ENCODE results near the gene KRT34.
"Not testable (repeated sequence)": the region's sequence is repeated elsewhere in the genome, so short reads cannot be mapped to it uniquely, and the experiment has no call there.

KRT34 gene

GRCh38 chr17:41404024-41404671 is 22.0 kb upstream of the KRT34 start:
- no peak for DNase-seq

DNA sequence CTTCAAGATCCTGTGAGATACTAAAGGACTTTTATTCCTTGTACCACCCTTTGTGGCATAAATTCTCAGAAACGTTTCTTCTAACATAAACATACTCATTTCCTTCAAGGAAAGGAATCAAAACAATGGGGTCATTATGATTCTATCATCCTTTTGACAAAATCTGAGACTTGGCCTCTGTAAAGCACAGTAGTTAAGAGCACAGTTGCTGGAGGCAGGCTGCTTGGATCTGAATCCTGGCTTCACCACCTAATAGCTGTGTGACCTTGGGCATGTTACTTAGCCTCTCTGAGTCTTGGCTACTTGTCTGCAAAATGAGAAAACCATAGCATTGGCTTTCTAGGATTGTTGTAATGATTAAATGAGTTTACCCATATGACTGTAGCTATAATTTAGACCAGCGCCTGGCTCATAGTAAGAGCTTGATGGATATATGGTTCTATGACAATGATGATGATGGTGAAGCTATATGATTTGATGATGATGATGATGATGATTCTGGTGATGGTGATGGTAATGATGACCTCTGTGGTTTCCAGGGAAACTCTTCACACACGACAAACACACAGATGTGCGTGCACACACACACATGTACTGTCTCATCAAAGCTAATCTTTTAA is 21.4 kb upstream of the KRT34 start:
- no peak for DNase-seq

DNA sequence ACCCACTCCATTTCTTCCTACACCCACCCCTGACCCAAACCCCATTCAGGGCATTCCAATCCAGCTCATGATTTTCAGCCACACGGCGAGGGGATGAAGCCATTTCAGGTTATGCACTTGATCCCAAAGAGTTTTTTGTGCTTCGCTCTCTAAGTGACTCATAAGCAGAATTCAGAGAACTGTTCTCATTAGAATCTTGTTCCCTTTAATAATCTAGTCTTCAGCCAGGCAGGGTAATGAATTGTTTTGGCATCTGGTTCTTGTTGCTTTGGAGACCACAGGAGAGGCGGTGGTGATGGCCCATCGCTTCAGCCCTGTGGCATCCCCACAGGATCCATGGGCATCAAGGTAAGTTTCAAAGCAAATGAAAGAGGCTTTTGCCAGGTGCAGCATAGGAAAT is 20.1 kb upstream of the KRT34 start:
- no peak for DNase-seq

- DNase-seq = no peak
These were observed 15.0 kb upstream of the KRT34 start, which contains the start of gene KRT31 for GRCh38 chr17:41396996-41397660. KRT31 (minus strand) TSS chr17:41397608; CDS start chr17:41397539, 69 bp downstream.

DNA sequence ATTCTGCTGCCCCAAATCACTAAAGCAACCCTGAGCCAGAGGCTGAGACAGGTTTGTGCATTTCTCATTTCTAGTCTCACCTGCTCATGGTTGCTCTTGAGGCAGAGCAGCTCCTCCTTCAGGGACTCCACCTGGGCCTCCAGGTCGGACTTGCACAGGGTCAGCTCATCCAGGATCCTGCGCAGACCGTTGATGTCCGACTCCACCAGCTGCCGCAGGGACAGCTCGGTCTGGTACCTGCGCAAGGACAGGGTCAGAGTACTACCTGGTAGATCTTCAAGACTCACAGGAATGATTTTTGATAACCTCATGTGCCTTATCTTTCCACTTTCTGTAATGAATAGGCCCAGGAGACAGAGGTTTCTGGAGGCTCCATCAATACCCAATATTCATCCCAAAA is 14.2 kb upstream of the KRT34 start:
- no peak for DNase-seq

GRCh38 chr17:41395611-41396010 is 13.5 kb upstream of the KRT34 start:
- no peak for DNase-seq

- DNase-seq = not testable (repeated sequence)
These were observed 12.9 kb upstream of the KRT34 start for GRCh38 chr17:41395044-41395443.

DNA sequence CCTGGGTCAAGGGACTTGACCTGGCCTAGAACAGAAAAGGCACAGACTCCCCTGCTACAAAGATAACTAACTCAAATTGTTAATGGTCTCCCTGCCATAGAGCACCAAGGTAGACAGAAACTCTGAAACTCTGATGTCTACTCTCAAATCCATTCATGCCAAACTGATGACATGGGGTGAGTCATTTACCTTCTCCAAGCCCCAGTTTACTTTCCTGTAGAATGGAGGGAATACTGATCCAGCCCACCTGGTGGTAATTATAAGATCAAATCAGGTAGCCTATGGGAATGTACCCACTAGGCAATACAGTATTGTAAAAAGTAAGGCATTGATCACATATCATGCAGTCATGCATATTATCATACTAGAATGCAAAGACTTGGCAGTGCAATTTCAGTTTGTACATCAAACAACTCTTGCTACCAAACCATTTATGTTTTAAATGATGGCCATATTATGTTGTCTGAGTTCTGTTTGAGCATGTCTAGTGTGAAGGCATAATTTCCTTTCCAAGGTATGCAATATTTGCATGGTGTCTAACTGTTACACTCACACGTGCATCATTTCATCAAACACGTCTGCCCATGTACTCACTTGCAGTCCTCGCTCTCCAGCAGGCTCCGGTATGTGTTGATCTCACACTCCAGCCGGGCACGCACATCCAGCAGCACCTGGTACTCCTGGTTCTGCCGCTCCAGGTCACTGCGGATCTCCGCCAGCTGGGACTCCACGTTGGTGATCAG is 12.3 kb upstream of the KRT34 start:
- DNase-seq = no peak

GRCh38 chr17:41393826-41394225 is 11.7 kb upstream of the KRT34 start:
- no peak for DNase-seq

DNA sequence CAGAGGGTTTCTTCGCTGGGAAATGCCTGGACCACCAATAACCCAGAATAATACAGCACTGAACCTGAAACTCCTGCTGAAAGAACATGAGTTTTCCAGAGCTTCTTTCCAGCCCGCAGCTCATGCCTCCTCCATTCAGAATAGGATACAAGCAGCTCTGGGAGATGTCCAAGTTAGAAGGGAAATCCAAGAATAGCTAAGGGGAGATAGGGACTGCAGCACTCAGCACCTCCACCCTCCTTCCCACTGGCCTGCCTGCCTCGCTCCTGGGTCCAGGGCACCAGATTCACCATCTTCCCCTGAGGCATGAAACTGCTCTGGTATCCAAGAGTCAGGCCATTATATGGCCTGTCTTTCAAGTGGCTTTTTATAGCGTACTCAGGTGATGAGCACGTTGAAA is 11.2 kb upstream of the KRT34 start:
- no peak for DNase-seq

GRCh38 chr17:41392278-41392677 is 10.2 kb upstream of the KRT34 start:
- no peak for DNase-seq

- DNase-seq = no peak
These were observed 9.4 kb upstream of the KRT34 start for GRCh38 chr17:41391535-41391934.

DNA sequence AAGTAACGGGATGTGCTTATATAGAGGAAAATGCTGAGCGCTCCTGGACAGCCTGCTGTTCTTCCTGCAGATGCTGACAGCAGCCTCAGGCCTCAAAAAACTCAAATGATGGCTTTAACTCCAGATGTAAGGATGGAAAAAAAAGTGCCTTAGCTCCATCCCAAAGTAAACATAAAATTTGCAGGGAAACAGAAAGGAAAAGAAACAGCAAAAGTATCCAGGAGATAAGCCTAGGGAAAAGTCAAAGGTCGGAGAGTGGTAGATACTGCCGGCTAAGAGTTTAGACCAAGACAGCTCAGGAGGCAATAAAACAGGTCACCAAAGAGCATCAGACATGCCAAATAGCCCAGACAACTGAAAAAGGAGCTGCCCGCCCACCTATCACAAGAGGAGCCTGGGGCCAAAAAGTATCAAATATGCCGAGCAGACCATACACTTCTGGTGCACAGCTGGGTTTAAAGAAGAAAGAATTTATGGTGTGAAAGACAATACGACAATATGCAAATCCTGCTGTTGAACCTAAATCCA is 8.4 kb upstream of the KRT34 start:
- DNase-seq = no peak

DNA sequence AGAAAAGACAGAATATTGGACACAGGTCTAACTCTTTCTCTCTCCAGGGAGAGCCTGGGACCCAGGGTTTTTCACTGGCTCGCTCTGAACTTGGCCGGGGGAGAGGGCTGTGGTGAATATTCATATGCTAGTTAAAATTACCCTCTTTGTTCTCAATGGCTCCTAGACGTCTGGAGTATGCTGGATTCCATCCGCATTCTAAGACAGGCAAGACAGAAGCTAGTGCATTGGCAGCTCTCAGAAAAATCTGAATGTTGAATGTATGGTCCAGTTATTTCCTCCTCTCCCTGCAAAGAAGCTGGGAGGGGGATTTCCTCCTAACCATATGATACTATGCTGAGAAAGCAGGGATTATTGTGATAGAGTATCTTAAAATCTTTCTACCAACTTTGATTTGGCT is 5.6 kb upstream of the KRT34 start:
- no peak for DNase-seq

DNA sequence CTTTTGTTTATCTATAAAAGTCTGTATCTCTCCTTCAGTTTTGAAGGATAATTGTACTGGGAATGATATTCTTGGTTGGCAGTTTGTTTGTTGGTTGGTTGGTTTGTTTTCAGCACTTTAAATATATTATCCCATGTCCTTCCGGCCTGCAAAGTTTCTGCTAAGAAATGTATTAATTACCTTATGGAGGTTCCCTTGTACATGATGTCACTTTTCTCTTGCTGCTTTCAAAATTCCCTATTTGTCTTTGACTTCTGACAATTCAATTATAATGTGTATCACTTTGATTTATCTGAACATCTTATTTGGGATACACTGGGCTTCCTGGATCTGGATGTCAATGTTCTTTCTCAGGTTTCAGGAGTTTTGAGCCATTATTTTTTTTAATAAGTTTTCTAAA is 4.1 kb upstream of the KRT34 start:
- no peak for DNase-seq

DNA sequence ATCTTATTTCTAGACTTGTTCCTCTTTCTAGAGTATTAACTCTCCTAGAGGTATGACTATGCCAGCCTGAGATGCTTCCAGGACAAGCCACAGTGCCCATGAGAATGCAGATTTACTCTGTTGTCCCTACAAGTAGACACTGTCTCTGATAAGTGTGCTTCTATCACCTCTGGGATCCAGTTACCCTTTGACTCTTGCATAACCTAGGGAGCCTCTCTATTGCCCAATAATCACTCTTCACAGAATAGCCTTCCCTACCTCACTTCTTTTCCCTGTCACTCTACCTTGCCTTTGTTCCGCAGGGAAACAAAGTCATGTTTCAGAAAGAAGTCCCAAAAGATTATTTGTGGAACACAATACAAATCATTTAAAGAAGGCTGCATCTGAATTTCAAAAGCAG is 1.6 kb upstream of the KRT34 start:
- no peak for DNase-seq

DNA sequence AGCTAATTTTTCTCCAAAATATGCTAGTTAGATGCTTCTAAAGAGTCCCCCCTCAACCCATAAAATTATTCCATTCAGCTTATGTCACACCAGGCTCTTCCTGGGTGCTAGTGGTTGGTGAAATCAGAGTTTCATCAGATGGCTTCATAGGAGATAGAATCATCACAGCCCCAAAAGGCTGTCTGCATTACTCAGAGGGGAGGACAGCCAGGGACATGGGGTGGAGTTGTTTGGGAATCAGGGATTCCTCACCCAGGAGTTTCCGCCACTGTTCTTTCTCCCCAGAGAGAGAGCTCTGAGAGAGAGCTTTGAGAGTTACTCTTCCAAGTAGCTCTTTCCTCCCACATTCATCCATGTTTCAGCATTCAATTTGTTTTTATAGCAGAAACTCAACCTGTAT is 288 bp upstream of the KRT34 start:
- DNase-seq = no peak

DNA sequence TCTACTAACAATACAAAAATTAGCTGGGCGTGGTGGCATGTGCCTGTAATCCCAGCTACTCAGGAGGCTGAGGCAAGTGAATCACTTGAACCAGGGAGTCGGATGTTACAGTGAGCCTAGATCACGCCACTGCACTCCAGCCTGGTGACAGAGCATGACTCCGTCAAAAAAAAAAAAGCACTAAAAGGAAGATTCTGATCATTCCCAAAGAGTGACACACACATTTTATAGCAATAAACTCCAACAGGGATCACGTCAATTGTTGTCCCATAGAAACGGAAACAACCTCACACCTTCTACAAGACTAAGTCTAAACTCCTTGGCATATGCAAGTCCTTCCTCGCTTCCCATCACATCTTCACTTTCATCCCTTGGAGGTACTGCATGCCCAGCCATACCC is 2.0 kb downstream of the KRT34 start:
- DNase-seq = not testable (repeated sequence)

GRCh38 chr17:41377546-41377945 is 4.6 kb downstream of the KRT34 start:
- no peak for DNase-seq

- no peak for DNase-seq
These were observed 12.4 kb downstream of the KRT34 start, which contains the start of gene KRT33B for GRCh38 chr17:41369713-41370112. KRT33B (minus strand) TSS chr17:41369813; CDS start chr17:41369750, 63 bp downstream.

GRCh38 chr17:41369023-41369422 is 13.1 kb downstream of the KRT34 start:
- DNase-seq = no peak
